ENCODE data around the gene RHOBTB1.
"Not testable (repeated sequence)": the region's sequence is repeated elsewhere in the genome, so short reads cannot be mapped to it uniquely, and the experiment has no call there.

The RHOBTB1 gene, protein sequence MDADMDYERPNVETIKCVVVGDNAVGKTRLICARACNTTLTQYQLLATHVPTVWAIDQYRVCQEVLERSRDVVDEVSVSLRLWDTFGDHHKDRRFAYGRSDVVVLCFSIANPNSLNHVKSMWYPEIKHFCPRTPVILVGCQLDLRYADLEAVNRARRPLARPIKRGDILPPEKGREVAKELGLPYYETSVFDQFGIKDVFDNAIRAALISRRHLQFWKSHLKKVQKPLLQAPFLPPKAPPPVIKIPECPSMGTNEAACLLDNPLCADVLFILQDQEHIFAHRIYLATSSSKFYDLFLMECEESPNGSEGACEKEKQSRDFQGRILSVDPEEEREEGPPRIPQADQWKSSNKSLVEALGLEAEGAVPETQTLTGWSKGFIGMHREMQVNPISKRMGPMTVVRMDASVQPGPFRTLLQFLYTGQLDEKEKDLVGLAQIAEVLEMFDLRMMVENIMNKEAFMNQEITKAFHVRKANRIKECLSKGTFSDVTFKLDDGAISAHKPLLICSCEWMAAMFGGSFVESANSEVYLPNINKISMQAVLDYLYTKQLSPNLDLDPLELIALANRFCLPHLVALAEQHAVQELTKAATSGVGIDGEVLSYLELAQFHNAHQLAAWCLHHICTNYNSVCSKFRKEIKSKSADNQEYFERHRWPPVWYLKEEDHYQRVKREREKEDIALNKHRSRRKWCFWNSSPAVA

DNA sequence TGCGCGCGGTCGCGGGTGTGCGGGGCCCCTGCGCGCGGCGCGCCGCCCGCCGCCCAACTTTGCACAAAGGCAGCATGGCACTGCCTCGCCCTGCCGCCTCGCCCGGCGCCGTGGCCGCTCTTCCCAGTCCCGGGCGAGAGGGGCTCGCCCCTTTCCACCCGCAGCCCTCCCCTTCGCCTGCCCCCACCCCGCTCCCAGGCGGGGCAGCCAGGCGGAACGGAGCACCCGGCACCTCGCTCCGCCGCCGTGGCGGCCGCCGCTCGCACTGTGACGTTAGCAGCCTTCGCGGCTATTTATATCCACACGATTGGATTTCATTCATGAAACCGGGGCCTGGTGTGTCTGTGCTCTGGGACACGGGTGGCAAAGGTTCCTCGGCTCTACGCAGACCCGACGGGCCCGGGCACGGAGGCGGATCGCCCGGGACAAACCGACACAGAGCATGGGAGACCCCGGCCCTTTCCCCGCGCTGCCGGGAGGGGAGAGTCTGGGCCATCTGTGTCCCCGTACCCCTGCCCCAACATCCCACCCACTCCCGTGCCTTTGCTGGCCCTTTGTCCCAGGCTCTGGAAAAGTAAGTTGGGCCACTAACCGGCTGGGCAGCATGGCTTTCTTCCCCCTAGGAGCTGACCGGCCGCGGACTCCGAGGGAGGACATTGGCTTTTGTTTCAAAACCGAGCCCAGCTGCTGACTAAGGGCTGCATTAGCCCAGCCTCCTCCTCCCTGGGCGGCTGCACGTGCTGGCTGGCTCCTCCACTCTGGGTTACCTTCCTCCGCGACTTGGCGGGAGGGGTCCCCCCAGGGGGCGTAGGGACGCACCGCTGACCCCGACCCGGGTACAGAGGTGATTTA lies at the start of gene RHOBTB1:
TSS of gene RHOBTB1 (minus strand) at position 128 of the 852 bp plus-strand sequence. CDS start 32,643 bp downstream, outside the sequence.
- DNase-seq (ENCODE audit: low read depth in 2 of 2, low spot score in 1 of 2): no peak

DNA sequence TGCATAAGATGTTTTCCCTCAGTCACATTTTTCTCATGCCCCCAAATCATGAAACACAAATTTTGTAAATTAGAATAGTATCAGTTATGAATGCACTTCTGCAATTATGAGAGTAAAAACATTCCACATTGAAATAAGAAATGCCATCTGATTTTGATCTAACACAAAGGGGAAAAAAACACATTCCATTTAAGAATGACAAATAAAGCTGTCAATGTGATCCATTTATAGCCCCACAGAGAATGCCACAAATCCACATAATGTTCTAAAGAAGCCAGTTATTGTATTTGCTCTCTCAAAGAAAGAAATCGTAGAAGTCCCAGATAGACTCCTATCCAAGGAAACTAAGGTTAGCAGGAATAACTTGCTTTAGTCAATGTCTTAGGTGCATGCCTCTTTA lies 48.7 kb upstream of the RHOBTB1 start:
- no peak for DNase-seq (ENCODE audit: low read depth in 2 of 2, low spot score in 1 of 2)

DNA sequence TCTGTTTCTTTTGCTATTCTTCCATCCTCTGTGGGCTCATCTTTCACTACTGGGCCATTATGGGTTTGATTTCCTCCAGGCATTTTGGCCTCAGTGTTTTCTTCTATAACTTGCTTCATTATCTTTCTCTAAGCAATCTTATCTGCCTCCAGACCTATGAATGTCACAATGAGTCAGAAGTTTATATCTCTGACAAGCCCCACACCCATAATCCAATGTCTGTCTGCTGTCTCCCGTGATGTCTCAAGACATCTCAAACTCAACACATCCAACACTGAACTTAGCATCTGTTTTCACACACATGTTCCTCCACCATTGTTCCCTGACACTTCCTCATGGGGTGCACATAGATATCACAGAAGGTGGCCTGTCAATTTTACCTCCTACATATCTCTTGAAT lies 46.7 kb upstream of the RHOBTB1 start:
- DNase-seq (ENCODE audit: low read depth in 2 of 2, low spot score in 1 of 2): no peak

DNA sequence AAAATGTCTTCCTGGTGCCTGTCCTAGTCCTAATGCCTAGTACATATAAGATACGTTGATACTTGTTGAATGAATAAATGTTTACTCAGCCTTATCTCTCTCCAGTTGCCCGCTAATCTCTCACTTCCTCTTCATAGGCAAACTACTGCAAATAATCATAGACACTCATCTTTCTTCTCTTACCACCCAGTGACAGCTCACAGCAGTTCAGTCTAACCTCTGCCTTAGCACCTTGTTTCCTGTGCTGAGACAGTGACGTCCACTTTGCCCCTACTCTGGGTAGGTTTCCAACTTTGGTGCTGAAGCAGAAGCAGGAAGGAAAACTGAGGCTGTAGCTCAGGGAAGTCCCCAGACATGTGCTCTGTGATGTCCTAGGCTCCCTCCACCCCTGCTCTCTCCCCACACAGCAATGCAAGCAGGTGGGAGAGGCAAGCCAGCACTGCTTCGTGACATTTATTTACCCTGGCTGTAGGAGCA lies 45.5 kb upstream of the RHOBTB1 start:
- DNase-seq (ENCODE audit: low read depth in 2 of 2, low spot score in 1 of 2): no peak

DNA sequence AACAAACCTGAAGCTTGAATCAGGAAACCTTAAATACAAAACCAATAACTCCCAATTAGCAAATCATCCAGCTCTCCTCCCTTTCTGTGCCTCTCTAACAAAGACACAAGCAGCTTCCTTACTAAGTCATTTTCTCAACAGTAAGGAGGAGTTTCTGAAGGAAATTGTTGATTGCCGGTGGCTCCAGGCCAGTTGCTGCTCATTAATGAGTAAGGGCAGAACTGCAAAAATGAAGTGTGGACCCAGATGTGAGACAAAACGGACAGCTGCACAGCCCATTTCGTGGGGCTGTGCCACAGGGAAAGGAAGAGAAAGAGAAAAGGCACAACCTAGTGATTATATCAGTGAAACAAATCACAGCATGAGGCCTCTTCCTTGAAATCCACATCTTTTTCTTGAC lies 42.8 kb upstream of the RHOBTB1 start:
- no peak for DNase-seq (ENCODE audit: low read depth in 2 of 2, low spot score in 1 of 2)

DNA sequence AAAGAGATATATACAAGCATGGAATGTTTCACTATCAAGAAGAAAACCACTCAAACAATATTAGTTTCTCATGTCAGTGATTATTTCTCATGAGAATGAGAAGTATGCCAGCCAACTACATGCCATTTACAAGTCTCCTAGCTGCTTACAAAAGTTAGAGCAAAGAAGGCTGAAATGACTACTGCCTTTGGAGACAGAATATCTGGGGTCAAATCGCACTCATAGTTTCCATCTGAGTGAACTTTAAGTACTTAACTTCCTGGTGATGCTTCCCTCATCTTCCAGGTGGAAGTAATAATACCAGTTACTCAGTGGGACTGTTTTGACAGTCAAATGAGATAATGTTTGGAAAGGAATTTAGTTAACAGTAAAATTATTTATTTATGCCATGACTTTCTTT lies 42.0 kb upstream of the RHOBTB1 start:
- DNase-seq (ENCODE audit: low read depth in 2 of 2, low spot score in 1 of 2): no peak

DNA sequence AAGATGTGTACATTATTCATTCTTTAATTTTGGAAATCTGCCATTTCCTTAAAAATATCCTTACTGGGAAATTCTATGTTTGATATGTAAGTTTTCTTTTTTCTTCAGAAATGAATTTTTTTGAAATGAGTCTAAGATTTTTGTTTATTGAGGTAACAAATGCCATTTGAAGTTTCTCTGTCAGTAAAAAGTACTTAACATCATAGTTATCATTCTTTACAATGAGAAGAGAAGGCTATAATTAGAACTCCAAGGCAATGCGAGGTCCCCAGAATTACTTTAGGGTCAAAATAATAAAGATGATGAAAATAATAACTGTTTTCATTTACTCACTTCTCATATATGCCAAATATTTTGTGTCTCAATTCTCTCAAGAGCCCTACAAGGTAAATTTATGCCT lies 37.0 kb upstream of the RHOBTB1 start:
- DNase-seq (ENCODE audit: low read depth in 2 of 2, low spot score in 1 of 2): no peak

DNA sequence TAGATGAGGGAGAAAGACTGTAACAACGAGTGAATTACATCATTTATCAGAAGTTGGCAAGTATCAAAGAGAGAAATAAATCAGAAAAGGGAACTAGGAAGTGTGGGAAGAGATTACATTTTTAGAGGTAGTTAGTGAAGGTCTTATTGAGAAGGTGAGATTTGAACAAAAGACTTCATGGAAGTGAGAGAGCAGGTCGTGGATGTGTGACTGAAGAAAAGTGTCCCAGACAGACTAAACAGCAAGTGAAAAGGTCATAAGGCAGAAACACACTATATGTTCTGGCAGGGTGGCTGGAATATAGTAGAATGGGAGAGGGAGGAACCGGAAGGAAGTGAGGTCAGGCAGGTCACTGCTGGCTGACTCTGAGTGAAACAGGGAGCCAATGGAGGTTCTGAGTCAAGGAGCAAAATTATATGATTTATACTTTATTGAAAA lies 35.7 kb upstream of the RHOBTB1 start:
- no peak for DNase-seq (ENCODE audit: low read depth in 2 of 2, low spot score in 1 of 2)

DNA sequence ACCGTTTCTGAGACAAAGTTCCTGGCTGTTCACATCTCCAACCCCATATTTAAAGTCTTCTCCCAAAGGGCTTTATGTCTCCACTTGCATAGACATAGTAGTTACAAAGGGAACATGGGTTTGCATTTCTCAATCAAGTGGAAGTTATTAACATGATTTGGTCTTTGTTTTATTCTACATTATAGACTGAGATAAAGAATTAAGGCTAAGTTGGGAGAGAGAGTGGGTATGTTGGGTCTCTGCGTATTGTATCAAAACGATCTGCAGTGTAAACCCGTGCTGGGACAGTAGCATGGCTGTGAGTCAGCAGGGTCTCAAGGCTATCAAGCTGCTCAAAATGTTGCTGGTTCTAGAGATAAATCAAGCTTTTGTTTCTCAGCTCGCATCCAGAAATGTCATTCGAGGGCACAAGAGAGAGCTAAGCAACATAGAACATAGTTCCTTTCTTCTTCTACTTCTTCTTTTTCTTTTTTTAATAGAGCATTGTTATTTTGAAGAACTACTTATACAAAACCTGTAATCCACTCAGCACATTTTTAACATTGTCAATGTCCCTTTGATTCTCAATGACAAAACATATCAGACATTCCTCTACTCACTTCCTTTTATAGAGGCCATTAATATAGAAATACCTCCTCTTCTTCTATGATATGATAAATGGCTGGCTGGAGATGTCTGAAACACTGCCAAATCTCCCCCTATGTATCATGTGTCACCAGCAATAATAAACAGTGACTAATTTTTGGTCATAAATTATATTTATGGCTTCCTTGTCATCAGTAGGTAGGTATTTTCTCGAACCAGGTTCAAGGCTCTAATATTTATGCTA lies 34.5 kb upstream of the RHOBTB1 start:
- DNase-seq (ENCODE audit: low read depth in 2 of 2, low spot score in 1 of 2): no peak

DNA sequence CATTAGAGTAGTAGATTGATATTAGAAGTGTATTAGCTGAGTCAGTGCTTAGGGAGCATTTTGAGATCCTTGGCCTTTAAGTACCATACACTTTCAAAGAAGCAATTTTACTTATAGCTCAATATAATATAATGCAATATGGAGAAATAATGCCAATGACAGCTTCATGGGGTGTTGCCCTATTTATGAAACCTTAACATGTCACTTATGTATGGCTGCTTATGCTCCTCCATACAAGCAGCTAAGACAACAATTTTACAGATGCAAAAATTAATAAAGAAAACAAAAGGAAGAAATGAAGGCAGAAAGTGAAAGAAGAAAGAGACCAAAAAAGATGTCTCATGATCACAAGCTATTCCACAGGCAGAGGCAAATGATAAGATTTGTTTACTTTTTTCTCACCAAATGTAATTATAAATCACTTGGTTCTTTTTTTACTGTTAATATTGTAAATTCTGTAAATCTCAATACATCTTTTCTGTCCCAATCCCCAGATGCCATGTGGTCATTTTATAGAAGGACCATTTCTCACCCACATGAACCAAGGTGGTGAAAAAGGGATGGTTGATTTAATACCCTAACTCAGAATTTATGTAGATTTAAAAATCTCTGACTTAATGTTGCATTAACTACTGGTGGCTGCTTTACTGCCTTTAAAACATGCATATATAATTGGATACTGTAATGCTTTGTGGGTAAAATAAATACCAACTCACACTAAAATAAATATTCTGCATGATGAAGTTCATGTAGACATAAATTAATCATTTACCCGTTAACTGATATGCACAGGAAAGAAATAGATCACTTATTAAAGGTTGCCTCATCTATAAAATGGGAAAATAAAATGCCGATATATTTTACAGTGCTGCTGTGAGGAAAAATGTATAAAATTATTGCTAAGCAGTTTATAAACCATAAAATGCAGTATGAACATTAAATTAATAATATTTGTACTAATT lies 33.5 kb upstream of the RHOBTB1 start:
- no peak for DNase-seq (ENCODE audit: low read depth in 2 of 2, low spot score in 1 of 2)

DNA sequence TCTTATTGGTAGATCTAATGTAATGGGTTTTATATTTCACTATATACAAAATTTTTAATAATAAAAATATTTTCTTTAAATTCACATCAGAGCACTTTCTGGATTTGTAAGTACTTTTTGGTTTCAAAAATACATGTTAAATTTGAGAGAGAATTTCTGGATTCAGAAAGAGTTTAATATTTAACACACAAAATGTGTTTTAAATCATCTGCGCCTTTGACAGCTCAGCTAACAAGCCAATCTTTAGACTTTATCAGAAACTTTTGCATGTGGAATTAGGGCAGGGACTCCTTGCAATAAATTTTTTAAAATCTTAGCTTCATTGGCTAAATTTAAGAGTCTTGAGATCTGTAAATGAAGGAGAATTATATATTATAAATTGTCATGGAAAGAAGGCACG lies 32.7 kb upstream of the RHOBTB1 start:
- no peak for DNase-seq (ENCODE audit: low read depth in 2 of 2, low spot score in 1 of 2)

DNA sequence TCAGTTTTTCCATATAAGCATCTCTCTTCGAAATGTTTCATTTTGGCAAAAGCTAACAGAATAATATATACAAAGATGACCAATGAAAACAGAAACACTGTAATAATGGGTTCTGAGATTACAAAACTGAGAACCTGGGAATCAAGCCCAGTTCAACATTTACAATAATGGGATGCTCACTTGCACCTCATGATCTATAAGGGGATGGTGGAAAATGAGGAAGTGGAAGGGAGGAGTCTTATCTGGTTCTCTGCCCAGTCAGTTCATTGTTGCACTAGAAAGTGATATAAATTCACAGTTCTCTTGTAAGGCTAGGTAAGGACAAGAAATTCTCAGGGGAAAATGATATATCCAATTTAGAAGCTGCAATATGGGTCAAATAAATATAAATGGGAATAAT lies 31.7 kb upstream of the RHOBTB1 start:
- no peak for DNase-seq (ENCODE audit: low read depth in 2 of 2, low spot score in 1 of 2)

DNA sequence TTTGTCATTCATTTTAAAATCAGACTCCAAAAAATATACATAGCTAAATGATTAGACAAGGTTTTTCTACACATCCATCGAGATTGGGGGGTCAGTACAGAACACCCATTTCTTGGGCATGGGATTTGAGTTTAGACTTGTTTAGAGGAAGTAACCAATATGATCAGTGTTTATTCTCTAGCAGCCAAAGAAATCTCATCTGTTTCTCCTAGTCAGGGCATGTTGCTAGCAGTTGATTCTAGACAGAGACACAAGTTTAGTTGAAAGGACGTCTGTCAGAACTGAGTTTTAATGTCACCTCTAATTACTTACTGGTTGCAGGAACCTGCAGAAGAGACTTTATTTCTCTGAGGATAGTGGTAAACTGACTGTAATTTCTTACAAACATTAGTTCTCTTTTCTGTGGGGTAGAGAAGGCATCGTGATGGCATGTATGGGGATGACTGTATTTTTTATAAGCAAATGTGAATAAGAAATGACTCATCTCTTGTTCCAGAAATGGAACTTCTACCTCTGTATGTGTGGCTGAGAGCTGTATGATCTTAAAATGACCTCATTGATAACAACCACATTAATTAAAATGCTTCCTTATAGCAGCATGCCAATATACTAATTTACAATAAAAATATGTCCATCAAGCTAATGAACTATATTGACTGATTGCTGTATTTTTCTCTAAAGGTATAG lies 30.6 kb upstream of the RHOBTB1 start:
- no peak for DNase-seq (ENCODE audit: low read depth in 2 of 2, low spot score in 1 of 2)

DNA sequence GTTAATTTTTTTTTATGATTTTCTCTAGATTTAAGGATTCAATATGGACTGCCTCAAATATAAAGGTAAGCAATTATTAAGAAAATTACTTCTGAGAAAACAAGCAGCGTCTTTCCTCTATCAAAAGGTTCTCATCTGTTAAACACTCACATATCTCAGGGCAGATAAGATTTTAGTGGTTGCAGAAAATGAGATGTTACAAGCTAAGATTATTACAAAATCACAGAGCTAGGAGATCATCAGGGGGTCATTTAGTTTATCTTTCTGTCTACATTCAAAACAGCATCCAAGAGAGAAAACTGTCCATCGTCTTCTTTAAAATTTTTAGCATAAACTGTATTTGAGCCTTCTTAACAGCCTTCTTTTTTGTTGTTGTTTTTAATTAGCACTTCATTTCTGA lies 29.1 kb upstream of the RHOBTB1 start:
- DNase-seq (ENCODE audit: low read depth in 2 of 2, low spot score in 1 of 2): no peak

DNA sequence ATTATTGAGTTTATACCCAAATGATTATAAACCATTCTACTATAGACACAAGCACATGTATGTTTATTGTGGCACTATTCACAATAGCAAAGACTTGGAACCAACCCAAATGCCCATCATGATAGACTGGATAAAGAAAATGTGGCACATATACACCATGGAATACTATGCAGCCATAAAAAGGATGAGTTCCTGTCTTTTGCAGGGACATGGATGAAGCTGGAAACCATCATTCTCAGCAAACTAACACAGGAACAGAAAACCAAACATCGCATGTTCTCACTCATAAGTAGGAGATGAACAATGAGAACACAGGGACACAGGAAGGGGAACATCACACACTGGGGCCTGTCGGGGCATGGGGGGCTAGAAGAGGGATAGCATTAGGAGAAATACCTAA lies 28.2 kb upstream of the RHOBTB1 start:
- not testable (repeated sequence) for DNase-seq (ENCODE audit: low read depth in 2 of 2, low spot score in 1 of 2)

DNA sequence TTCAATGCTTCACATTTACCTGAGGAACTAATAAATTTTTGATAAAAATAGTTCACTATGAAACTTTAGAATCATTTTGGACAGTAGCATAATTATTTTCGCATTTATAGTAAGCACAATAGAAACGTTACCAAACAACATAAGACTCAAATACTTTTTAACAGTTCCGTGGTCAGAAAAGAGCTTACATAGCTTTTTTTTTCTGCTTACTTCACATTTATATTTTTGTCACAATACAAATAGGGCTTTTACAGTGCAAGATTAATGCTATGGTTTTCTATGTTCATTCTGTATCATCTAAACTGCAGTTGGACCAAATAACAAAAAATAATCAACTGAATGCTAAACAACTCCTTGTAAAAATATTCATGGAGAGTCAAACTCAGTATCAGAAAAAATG lies 26.5 kb upstream of the RHOBTB1 start:
- DNase-seq (ENCODE audit: low read depth in 2 of 2, low spot score in 1 of 2): no peak

DNA sequence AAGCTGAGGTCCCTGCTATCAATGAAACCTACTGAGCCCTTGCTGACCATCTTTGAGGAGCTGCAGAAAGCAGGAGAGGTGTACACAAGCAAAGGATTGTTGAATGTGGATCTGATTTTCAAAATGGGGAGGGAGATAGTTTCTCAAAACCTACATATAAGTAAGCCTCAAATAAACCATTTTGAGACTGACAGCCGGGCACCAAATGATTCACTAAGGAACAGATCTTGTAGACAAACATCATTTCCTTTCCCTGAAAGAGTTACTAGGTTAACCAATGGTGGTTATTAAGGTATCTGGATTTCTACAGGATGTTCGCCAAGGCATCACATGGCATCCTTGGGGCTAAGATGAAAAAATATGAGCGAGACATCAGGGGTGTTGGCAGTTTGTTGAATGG lies 24.5 kb upstream of the RHOBTB1 start:
- no peak for DNase-seq (ENCODE audit: low read depth in 2 of 2, low spot score in 1 of 2)

DNA sequence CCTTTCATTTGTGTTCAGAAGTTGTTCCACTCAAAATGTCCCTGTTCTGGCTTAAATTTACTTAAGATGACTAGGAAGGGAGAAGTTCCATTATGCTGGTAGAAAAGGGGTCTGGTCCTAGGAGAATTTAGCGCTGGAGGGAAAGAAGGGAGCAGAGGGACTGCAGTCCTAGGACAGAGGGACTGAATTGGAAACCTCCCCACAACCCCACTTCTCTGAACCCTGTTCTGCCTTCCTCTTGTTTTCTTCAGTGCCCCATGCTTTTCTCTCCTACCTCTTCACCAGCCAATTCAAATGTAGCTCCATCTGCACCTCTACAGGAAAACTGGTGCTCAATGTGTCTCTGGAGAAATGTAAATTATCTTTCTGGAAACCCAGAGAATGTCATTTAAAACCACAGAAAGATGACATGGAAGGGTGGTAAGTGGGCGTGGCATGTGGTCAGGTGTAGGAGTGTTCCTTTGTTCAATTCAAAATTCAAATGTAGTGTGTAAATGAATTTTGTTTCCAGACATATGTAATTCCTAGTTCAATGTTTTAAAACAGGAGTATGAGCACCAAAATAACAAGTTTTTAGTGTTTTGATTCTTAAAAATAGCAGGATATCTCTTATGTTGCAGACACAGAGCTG lies 24.0 kb upstream of the RHOBTB1 start:
- DNase-seq (ENCODE audit: low read depth in 2 of 2, low spot score in 1 of 2): no peak
